GM18519 (cell line): ENCODE results near the gene GNAO1.

Experiments
- ATAC-seq: cut with Tn5 transposase; IDR thresholded peaks from one replicate; pipeline ENCODE4 v1.9.1; 2021; ENCODE audit warnings: mild to moderate bottlenecking, moderate library complexity; ENCODE audit not compliant: unreplicated experiment, low FRiP score

The GNAO1 gene

GRCh38 chr16:56234737-56235136 lies 43.4 kb downstream of the GNAO1 start:
- no peak for ATAC-seq

- no peak for ATAC-seq
These were observed 46.2 kb downstream of the GNAO1 start for GRCh38 chr16:56237451-56237930.

GRCh38 chr16:56238188-56238587 lies 46.9 kb downstream of the GNAO1 start:
- no peak for ATAC-seq

- ATAC-seq, result no peak
These were observed 50.3 kb downstream of the GNAO1 start for GRCh38 chr16:56241596-56241995.

GRCh38 chr16:56242740-56243139 lies 51.5 kb downstream of the GNAO1 start:
- no peak for ATAC-seq

GRCh38 chr16:56244612-56245011 lies 53.3 kb downstream of the GNAO1 start:
- ATAC-seq, result no peak

- ATAC-seq, result no peak
These were observed 53.9 kb downstream of the GNAO1 start for GRCh38 chr16:56245197-56245596.

- no peak for ATAC-seq
These were observed 54.9 kb downstream of the GNAO1 start for GRCh38 chr16:56246051-56246817.

GRCh38 chr16:56247018-56247417 lies 55.7 kb downstream of the GNAO1 start:
- ATAC-seq, result no peak

GRCh38 chr16:56247808-56248207 lies 56.5 kb downstream of the GNAO1 start:
- ATAC-seq, result no peak

- ATAC-seq, result no peak
These were observed 61.5 kb downstream of the GNAO1 start for GRCh38 chr16:56252835-56253234.

GRCh38 chr16:56255904-56256303 lies 64.6 kb downstream of the GNAO1 start:
- ATAC-seq, result no peak

GRCh38 chr16:56257239-56257638 lies 66.0 kb downstream of the GNAO1 start:
- ATAC-seq, result no peak

- no peak for ATAC-seq
These were observed 66.5 kb downstream of the GNAO1 start for GRCh38 chr16:56257666-56258342.

- ATAC-seq, result no peak
These were observed 67.5 kb downstream of the GNAO1 start for GRCh38 chr16:56258508-56259424.

- no peak for ATAC-seq
These were observed 68.1 kb downstream of the GNAO1 start for GRCh38 chr16:56259425-56259779.

- ATAC-seq, result no peak
These were observed 69.3 kb downstream of the GNAO1 start for GRCh38 chr16:56260378-56261160.

- ATAC-seq, result no peak
These were observed 70.4 kb downstream of the GNAO1 start for GRCh38 chr16:56261656-56262055.

- no peak for ATAC-seq
These were observed 70.9 kb downstream of the GNAO1 start for GRCh38 chr16:56262148-56262547.

GRCh38 chr16:56262551-56263245 lies 71.4 kb downstream of the GNAO1 start:
- ATAC-seq, result no peak
